ENCODE results near the gene CNGA4. TPM values are rescaled to one million over a fixed set of nuclear protein-coding genes. Genes with fewer than 3 reads are reported as not detected.
"Not testable (repeated sequence)": the region's sequence is repeated elsewhere in the genome, so short reads cannot be mapped to it uniquely, and the experiment has no call there.

Gene CNGA4
- total RNA-seq, 1 donor from 2014 or later: 0.15 TPM

DNA sequence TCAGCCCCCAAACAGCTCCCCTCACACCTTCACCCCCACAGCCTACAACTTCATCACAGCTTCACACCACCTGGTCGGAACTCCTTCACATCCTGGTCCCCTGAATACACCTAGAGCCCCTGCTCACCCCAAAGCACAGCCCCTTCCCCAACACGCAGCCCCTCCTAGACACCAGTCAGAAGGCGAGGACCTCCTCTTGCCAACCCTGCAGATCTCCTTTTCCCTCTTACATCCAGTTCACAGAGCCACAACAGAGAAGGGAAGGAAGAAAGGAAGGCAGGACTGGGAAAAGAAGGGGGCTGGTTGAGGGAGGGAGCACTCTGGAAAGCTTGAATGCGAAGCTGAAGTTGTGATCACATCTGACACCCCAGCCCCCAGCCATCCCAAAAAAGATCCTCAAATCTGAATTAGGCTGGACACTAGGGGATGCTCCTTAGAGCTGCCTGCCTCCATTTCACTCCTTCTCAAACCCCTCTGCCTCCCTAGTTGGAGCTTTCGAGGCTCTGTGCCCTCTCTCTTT lies 21.4 kb downstream of the CNGA4 start:
- intact Hi-C loops (cut with micrococcal nuclease): no loop called here

GRCh38 chr11:6263662-6264061 lies 24.8 kb downstream of the CNGA4 start:
- intact Hi-C loops (cut with micrococcal nuclease): no loop called here

GRCh38 chr11:6268820-6269219 lies 29.9 kb downstream of the CNGA4 start:
- intact Hi-C loops (cut with micrococcal nuclease): no loop called here

- intact Hi-C loops (cut with micrococcal nuclease): no loop called here
Observed at GRCh38 chr11:6269994-6270393, 31.1 kb downstream of the CNGA4 start.

DNA sequence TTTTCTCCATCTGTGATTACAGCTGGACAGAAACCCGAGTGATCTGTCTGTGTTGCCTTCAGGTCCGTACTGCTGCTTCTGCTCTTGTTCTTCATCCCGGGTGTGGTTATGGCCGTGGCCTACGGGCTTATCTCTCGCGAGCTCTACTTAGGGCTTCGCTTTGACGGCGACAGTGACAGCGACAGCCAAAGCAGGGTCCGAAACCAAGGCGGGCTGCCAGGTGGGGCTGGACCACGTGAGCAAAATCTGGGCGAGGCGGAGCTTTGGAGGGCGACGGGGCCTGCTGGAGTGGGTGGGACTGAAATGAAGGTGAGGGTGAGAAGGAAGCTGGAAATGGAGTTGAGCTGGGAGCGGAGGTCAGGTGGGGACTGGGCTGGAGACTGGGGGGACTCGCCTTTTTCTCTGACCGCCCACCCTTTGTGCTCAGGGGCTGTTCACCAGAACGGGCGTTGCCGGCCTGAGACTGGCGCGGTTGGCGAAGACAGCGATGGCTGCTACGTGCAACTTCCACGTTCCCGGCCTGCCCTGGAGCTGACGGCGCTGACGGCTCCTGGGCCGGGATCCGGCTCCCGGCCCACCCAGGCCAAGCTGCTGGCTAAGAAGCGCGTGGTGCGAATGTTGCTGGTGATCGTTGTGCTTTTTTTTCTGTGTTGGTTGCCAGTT lies 31.8 kb downstream of the CNGA4 start:
- intact Hi-C loops (cut with micrococcal nuclease): no loop called here

GRCh38 chr11:6271598-6271997 lies 32.7 kb downstream of the CNGA4 start:
- intact Hi-C loops (cut with micrococcal nuclease): no loop called here

DNA sequence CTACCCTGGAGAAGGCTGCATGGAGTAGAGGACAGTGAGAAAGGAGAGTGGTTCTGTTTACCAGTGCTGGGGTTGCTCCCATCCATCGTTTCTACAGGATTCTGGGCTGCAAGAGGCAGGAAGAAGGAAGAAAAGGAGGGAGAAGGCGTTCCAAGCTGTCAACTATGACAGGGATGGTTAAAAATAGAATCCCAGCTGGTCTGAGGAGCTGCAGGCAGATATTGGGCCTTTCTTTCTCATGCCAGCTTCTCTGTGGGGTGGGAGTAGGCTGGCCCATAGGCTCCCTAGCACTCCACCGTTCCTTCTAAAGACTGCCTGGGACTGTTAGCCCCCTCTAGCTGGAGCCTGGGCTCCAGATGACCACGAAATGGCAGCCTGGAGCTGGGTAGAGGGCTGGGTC lies 34.3 kb downstream of the CNGA4 start:
- intact Hi-C loops (cut with micrococcal nuclease): no loop called here

- intact Hi-C loops (cut with micrococcal nuclease): not testable (repeated sequence)
Observed at GRCh38 chr11:6280809-6281208, 41.9 kb downstream of the CNGA4 start.

DNA sequence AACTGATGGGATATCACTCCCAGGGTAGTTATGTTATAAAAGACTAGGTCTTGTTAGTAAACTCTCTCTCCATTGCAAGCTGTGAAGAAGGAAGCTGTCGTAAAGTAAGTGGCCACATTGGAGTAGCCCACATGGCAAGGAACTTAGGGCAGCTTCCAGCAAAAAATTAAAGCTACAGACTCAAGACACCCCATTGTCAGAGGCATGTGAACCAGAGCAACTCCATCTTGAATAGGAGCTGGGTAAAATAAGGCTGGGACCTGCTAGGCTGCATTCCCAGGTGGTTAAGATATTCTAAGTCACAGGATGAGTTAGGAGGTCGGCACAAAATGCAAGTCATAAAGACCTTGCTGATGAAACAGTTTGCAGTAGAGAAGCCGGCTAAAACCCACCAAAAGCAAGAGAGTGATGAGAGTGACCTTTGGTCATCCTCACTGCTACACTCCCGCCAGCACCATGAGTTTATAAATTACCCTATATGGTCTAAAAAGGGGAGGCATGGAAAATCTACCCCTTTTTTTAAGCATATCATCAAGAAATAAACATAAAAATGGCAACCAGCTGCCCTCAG lies 44.6 kb downstream of the CNGA4 start:
- intact Hi-C loops (cut with micrococcal nuclease): no loop called here

DNA sequence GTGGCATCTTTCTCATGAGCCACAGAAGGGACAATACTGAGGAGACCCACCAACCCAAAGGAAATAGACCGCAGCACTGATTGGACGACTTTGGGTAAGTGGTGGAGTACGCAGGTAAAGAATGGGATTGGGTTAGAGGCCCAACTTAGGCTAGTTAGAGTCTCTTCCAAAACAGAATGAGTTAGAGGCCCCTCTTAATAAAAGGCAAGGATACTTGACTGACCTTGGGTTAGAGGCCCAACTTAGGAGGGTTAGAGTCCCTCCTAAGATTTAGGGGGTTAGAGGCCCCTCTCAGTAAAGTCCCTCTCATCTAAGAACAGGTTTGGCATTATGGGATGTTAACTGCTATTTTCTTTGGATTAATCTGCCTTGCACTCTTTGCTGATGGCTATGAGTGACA lies 45.4 kb downstream of the CNGA4 start:
- intact Hi-C loops (cut with micrococcal nuclease): no loop called here

- intact Hi-C loops (cut with micrococcal nuclease): no loop called here
Observed at GRCh38 chr11:6285019-6285418, 46.1 kb downstream of the CNGA4 start.

Other genes starting within 250 kb of the CNGA4 start
- gene OR56A4, start 232.1 kb upstream of the CNGA4 start, total RNA-seq: not detected in 2 replicates
- not detected in 2 replicates for gene OR56A1, start 208.3 kb upstream of the CNGA4 start, total RNA-seq
- gene OR56B4, start 131.4 kb upstream of the CNGA4 start, total RNA-seq: not detected in 2 replicates
- gene OR52B2, start 68.8 kb upstream of the CNGA4 start, total RNA-seq: not detected in 2 replicates
- gene OR52W1, start 39.9 kb upstream of the CNGA4 start, total RNA-seq: not detected in 2 replicates
- gene C11orf42, start 33.5 kb upstream of the CNGA4 start, total RNA-seq: not detected in 2 replicates
- gene FHIP1B, start 4.5 kb upstream of the CNGA4 start, total RNA-seq: 24.9 and 26.1 TPM in 2 replicates
- not detected in 2 replicates for gene CCKBR, start 20.7 kb downstream of the CNGA4 start, total RNA-seq
- 3.3 and 5.9 TPM in 2 replicates for gene CAVIN3, start 81.4 kb downstream of the CNGA4 start, total RNA-seq
- gene SMPD1, start 151.4 kb downstream of the CNGA4 start, total RNA-seq: 50.9 and 52.6 TPM in 2 replicates
- gene APBB1, start 180.0 kb downstream of the CNGA4 start, total RNA-seq: 45.5 and 46.9 TPM in 2 replicates
- 0.51 TPM in 1 of 2 replicates, not detected in the other for gene HPX, start 201.9 kb downstream of the CNGA4 start, total RNA-seq
- 4.6 and 5.5 TPM in 2 replicates for gene TRIM3, start 234.9 kb downstream of the CNGA4 start, total RNA-seq
- gene ARFIP2, start 242.2 kb downstream of the CNGA4 start, total RNA-seq: 44.7 and 49.3 TPM in 2 replicates
- gene TIMM10B, start 242.4 kb downstream of the CNGA4 start, total RNA-seq: 29.4 and 30.9 TPM in 2 replicates

All from T-helper 1 cell treated with Interleukin-12 subunit alpha and Interleukin-12 subunit beta and Interleukin-4 antibody, amounts not matched to agents 30 ng/mL and 1 ng/mL, for 36 hours (primary cell).